Lower lobe of right lung (tissue), 2 donors: Measurements from ENCODE around the gene TREML4. TPM values are rescaled to one million over a fixed set of nuclear protein-coding genes. Genes with fewer than 3 reads are reported as not detected.
"Not testable (repeated sequence)": the region's sequence is repeated elsewhere in the genome, so short reads cannot be mapped to it uniquely, and the experiment has no call there.

Experiments used
- ATAC-seq, 2 donors: fragments of 200-7000 bp; cut with Tn5 transposase; one replicate each; pipeline ENCODE4 v1.9.1; 2020 to 2022; ENCODE audit warnings: mild to moderate bottlenecking in 2 of 2, moderate library complexity in 2 of 2
- DNase-seq: peaks from one replicate; pipeline ENCODE4 v3.0.0-alpha.2; 2020
- H3K27ac ChIP-seq: fragments of 200-600 bp; one replicate; pipeline ENCODE4 v1.8.0; 2022
- H3K27me3 ChIP-seq: fragments of 200-600 bp; one replicate; pipeline ENCODE4 v1.8.0; 2022; ENCODE audit warnings: low read depth
- H3K36me3 ChIP-seq: fragments of 200-600 bp; one replicate; pipeline ENCODE4 v1.8.0; 2022; ENCODE audit warnings: mild to moderate bottlenecking
- H3K4me1 ChIP-seq: fragments of 200-600 bp; one replicate; pipeline ENCODE4 v1.8.0; 2022
- H3K4me3 ChIP-seq: fragments of 200-600 bp; one replicate; pipeline ENCODE4 v1.8.0; 2022; ENCODE audit warnings: mild to moderate bottlenecking
- H3K9me3 ChIP-seq: fragments of 200-600 bp; one replicate; pipeline ENCODE4 v1.8.0; 2022
- CTCF ChIP-seq: fragments of 200-600 bp; IDR thresholded peaks from one replicate; pipeline ENCODE4 v1.8.0; 2022; ENCODE audit warnings: antibody characterized with exemption, mild to moderate bottlenecking
- intact Hi-C: fragments of 100-400 bp; cut with DNase I; formaldehyde crosslinking; loops from one replicate; pipeline ENCODE4 v1.11.0; 2022
- total RNA-seq: library from RNA; stranded (reverse); fragmentation: NEBNext Ultra II Directional; extraction: Animal tissue kit (Norgen Biotek cat#: 25700); gene quantifications from one replicate; pipeline ENCODE4 v1.2.1, GENCODE V29; 2021
- donor health status: DM: no; HTN: yes; CAD: no; lungs with severe emphysema.

Gene TREML4
- total RNA-seq, 1 donor from 2014 or later = not detected

- no peaks in the 10 kb centered on the region for H3K4me1 ChIP-seq
- DNase-seq = no peak
- no peak overlapping the region for H3K4me3 ChIP-seq
- H3K27me3 ChIP-seq = peaks cover 6% of the 10 kb centered on the region
- H3K36me3 ChIP-seq = no peaks in the 10 kb centered on the region
- ATAC-seq = no peak
- H3K9me3 ChIP-seq = no peaks in the 10 kb centered on the region
- H3K27ac ChIP-seq = no peak overlapping the region
- intact Hi-C loops = no loop called here
- no peak for TF ChIP-seq CTCF
Observed at GRCh38 chr6:41231246-41231645, 3.1 kb downstream of the TREML4 start.

- no peak for DNase-seq
- intact Hi-C loops = no loop called here
- H3K4me1 ChIP-seq = no peaks in the 10 kb centered on the region
- H3K9me3 ChIP-seq = no peaks in the 10 kb centered on the region
- no peak for ATAC-seq
- no peak for TF ChIP-seq CTCF
- H3K27ac ChIP-seq = no peak overlapping the region
- H3K36me3 ChIP-seq = no peaks in the 10 kb centered on the region
- H3K4me3 ChIP-seq = no peak overlapping the region
- peaks cover 4% of the 10 kb centered on the region for H3K27me3 ChIP-seq
Observed at GRCh38 chr6:41232667-41233066, 4.5 kb downstream of the TREML4 start.

- no peaks in the 10 kb centered on the region for H3K4me1 ChIP-seq
- no peak for TF ChIP-seq CTCF
- H3K9me3 ChIP-seq = no peaks in the 10 kb centered on the region
- ATAC-seq (no peak), DNase-seq (no peak)
- intact Hi-C loops = no loop called here
- H3K36me3 ChIP-seq = no peaks in the 10 kb centered on the region
- H3K4me3 ChIP-seq = no peak overlapping the region
- H3K27me3 ChIP-seq = peaks cover 19% of the 10 kb centered on the region
- H3K27ac ChIP-seq = no peak overlapping the region
Observed at GRCh38 chr6:41236276-41236675, 8.1 kb downstream of the TREML4 start.

DNA sequence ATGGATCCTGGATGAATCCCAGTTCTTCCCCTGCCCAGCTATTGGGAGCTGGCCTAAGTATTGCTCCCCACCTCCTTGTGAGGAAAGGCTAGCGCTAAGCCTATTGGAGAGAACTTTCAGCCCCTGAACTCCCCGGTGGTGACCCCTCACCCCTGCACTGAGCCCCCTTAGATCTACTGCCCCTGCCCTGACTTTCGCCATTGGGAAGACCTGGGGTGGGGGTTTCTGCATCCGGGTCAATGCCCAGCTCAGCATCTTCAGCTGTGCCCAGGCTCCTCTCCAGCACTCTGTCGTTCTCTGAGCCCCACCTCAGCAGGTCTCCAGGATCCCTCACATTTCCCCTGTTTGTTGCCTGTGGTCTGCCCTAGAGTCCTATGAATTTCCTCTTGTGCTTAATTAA lies 9.0 kb downstream of the TREML4 start:
- DNase-seq (no peak), ATAC-seq (no peak)

DNA sequence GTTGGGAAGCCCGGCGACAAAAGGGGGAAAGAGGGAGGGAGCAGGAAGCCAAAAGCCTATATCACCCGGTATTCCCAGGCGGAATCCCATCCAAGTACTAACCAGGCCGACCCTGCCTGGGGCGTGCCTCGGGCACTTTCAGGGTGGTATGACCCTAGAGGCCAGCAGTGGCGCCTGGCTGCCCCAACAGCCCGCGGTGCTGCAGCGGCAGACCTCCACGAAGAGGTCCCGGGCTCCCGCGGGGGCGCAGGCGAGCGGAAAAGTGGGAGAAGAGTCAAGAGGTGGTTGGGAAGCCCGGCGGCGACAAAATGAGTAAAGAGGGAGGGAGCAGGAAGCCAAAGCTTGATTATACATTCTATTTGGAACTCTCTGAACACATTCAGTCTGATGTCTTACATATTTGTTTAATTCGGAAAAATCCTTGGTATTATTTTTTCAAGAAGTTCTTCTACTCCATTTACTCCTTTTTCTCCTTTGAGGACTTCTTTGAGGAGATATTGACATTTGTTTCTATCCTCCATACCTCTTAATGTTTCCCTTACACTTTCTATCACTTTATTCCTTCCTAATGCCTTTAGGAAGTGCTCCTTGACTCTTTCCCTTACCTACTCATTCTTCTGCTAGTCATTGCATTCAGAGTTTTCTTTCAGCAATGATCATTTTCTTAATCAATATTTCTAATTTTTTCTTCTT lies 11.5 kb downstream of the TREML4 start:
- DNase-seq = no peak
- Histone ChIP-seq H3K27me3 (peaks cover 19% of the 10 kb centered on the region), H3K27ac (no peak overlapping the region), H3K4me3 (no peak overlapping the region), H3K36me3 (no peaks in the 10 kb centered on the region), H3K9me3 (no peaks in the 10 kb centered on the region), H3K4me1 (no peaks in the 10 kb centered on the region)
- intact Hi-C loops = no loop called here
- no peak for ATAC-seq
- TF ChIP-seq CTCF = no peak

More for the DNA sequence above, 9.0 kb downstream of the TREML4 start:
- intact Hi-C loops = no loop called here
- Histone ChIP-seq H3K9me3 (no peaks in the 10 kb centered on the region), H3K27me3 (peaks cover 19% of the 10 kb centered on the region), H3K27ac (no peak overlapping the region), H3K36me3 (no peaks in the 10 kb centered on the region), H3K4me3 (no peak overlapping the region), H3K4me1 (no peaks in the 10 kb centered on the region)
- no peak for TF ChIP-seq CTCF

DNA sequence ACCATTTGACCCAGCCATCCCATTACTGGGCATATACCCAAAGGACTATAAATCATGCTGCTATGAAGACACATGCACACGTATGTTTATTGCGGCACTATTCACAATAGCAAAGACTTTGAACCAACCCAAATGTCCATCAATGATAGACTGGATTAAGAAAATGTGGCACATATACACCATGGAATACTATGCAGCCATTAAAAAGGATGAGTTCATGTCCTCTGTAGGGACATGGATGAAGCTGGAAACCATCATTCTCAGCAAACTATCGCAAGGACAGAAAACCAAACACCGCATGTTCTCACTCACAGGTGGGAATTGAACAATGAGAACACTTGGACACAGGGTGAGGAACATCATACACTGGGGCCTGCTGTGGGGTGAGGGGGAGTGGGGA lies 18.4 kb downstream of the TREML4 start:
- H3K4me3 ChIP-seq, ATAC-seq, H3K27me3 ChIP-seq, H3K36me3 ChIP-seq, H3K4me1 ChIP-seq, intact Hi-C loops, H3K9me3 ChIP-seq, H3K27ac ChIP-seq, DNase-seq: not testable (repeated sequence)
